ENCODE data around the gene TWF2.

Gene TWF2

DNA sequence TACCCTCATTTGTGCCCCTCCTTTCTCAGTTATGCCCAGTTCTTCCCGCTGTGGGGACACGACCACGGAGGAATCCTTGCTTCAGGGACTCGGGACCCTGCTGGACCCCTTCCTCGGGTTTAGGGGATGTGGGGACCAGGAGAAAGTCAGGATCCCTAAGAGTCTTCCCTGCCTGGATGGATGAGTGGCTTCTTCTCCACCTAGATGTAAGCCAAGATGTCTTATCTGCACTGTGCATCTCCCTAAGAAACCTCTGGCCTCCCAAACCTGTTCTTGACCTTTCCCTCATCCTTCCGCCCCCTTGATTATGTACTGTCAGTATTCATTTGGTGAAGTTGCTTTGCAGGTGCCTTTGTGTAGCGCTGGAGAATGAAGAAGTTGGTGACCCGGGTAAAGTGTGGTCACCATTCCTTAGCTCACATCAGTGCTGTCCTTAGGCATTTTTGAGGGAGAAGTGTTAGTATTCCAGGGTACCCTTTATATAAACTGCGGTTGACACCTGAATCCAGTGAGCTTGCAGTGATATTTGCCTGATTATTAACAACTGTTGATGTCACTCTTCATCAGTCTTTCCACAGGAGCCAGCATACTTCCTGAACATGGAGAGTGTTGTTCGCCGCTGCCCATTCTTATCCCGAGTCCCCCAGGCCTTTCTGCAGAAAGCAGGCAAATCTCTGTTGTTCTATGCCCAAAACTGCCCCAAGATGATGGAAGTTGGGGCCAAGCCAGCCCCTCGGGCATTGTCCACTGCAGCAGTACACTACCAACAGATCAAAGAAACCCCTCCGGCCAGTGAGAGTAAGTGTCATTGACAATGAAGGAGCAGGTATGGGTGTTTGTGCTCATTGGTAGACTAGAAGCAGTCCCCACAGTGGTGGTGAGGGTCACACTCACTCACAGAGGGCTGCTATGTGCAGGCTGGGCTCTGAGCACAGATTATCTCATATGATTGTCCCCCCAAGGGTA lies 40.0 kb downstream of the TWF2 start:
- H3K4me3 ChIP-seq (ENCODE audit: low read length in 2 of 2): peak overlapping the region; percentile 83 to 91
- H3K36me3 ChIP-seq (ENCODE audit: control insufficient read depth in 2 of 2, insufficient read depth in 2 of 2, low read length in 2 of 2): peaks cover 18 to 21% of the 10 kb centered on the region in 2 donors
- no peaks in the 10 kb centered on the region for H3K9me3 ChIP-seq (ENCODE audit: control insufficient read depth in 2 of 2, low read length in 2 of 2)
- H3K4me1 ChIP-seq (ENCODE audit: control insufficient read depth, insufficient read depth, low read length): peaks cover 39% of the 10 kb centered on the region
- H3K9ac ChIP-seq (ENCODE audit: low read length in 2 of 2): peak overlapping the region; percentile 85
- H3K27ac ChIP-seq (ENCODE audit: low read length): peak overlapping the region; percentile 49
- H3K27me3 ChIP-seq (ENCODE audit: control insufficient read depth in 1 of 2, insufficient read depth in 2 of 2, low read length in 2 of 2): no peaks in the 10 kb centered on the region

DNA sequence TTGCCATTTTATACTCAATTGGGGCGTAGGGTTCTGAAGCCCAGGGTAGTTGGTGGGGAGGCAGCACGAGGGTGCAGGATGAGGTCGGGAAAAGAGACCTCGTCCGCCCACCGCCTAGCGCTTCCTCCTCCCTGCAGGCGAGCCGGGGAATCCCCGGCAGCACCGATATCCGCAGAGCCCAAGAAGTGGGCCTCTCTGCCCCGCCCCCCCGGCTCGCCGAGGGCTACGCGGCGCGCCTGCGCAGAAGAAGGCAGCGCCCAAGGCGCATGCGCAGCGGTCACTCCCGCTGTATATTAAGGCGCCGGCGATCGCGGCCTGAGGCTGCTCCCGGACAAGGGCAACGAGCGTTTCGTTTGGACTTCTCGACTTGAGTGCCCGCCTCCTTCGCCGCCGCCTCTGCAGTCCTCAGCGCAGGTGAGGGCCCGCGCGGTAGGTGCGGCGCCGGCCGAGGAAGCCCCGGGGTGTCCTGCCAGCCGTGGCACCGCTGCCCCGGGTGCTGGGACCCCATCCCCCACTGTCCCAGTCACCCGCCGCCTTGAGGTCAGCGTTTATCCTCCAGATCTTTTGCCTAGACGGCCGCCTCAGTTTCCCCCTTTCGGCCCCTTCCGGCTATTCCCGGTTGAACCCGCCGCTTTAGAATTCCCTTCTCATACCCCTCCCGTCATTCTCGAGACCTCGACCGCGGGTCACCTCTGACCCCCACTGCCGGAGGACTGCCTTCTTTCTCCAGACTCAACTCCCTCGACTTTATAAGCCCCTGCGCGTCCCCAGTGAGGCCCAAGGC lies 40.9 kb downstream of the TWF2 start, which contains the start of gene ALAS1:
TSS of gene ALAS1 (plus strand) at position 319 of the 784 bp plus-strand sequence. CDS start 1,082 bp downstream, outside the sequence.
- Histone ChIP-seq H3K9ac (ENCODE audit: low read length in 2 of 2) (peak within 1 kb of the TSS; percentile 85), H3K4me1 (ENCODE audit: control insufficient read depth, insufficient read depth, low read length) (peaks cover 44% of the 10 kb centered on the region), H3K36me3 (ENCODE audit: control insufficient read depth in 2 of 2, insufficient read depth in 2 of 2, low read length in 2 of 2) (peaks cover 12 to 14% of the 10 kb centered on the region in 2 donors), H3K27me3 (ENCODE audit: control insufficient read depth in 1 of 2, insufficient read depth in 2 of 2, low read length in 2 of 2) (no peaks in the 10 kb centered on the region), H3K9me3 (ENCODE audit: control insufficient read depth in 2 of 2, low read length in 2 of 2) (no peaks in the 10 kb centered on the region), H3K4me3 (ENCODE audit: low read length in 2 of 2) (peak within 1 kb of the TSS; percentile 83 to 91), H3K27ac (ENCODE audit: low read length) (peak within 1 kb of the TSS; percentile 49)

DNA sequence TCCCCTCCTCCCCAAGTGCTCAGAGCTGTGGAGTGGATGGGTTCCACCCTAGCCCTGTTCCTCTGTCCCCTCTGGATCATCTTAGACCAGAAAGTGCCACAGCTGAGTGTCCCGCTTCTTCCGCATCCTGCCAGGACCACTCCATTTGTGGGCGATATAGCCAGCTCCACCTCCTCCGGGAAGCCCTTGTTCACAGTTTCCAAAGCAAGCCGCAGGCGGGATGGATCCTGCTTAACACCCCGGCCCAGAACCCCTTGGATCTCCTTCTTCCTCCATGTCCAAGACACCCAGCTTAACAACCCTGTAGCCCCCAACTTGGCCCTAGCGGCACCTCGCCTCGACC lies 41.5 kb downstream of the TWF2 start:
- H3K4me1 ChIP-seq (ENCODE audit: control insufficient read depth, insufficient read depth, low read length): peaks cover 50% of the 10 kb centered on the region
- H3K36me3 ChIP-seq (ENCODE audit: control insufficient read depth in 2 of 2, insufficient read depth in 2 of 2, low read length in 2 of 2): peaks cover 8 to 9% of the 10 kb centered on the region in 2 donors
- H3K4me3 ChIP-seq (ENCODE audit: low read length in 2 of 2): peak overlapping the region; percentile 83 to 91
- H3K9me3 ChIP-seq (ENCODE audit: control insufficient read depth in 2 of 2, low read length in 2 of 2): no peaks in the 10 kb centered on the region
- peak overlapping the region; percentile 12 to 64 for H3K9ac ChIP-seq (ENCODE audit: low read length in 2 of 2)
- peak overlapping the region; percentile 49 for H3K27ac ChIP-seq (ENCODE audit: low read length)
- no peaks in the 10 kb centered on the region for H3K27me3 ChIP-seq (ENCODE audit: control insufficient read depth in 1 of 2, insufficient read depth in 2 of 2, low read length in 2 of 2)

DNA sequence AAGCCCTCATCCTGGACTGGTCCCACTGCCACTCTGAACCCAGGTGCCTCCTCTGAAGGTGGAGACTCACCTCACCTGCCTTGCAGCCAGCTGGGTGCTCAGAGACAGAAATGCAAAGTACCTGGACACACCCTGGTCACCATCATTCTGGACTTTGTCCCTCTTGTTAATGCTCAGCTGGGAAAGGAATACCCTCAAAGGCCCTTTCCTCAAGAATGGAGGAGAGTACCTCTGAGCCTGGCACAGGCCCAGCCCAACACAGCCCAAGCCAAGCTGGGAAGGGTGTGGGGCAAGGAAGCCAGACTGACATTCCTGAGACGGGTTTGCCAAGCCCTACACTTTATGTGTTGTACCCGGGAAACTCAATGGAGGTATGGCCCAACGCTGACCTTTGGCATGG lies 42.0 kb downstream of the TWF2 start:
- peak overlapping the region in 1 of 2 donors; percentile 12 for H3K9ac ChIP-seq (ENCODE audit: low read length in 2 of 2)
- peak overlapping the region; percentile 11 for H3K27ac ChIP-seq (ENCODE audit: low read length)
- H3K36me3 ChIP-seq (ENCODE audit: control insufficient read depth in 2 of 2, insufficient read depth in 2 of 2, low read length in 2 of 2): peaks cover 4 to 6% of the 10 kb centered on the region in 2 donors
- H3K4me3 ChIP-seq (ENCODE audit: low read length in 2 of 2): peak overlapping the region in 1 of 2 donors; percentile 91
- H3K9me3 ChIP-seq (ENCODE audit: control insufficient read depth in 2 of 2, low read length in 2 of 2): no peaks in the 10 kb centered on the region
- H3K27me3 ChIP-seq (ENCODE audit: control insufficient read depth in 1 of 2, insufficient read depth in 2 of 2, low read length in 2 of 2): no peaks in the 10 kb centered on the region
- peaks cover 50% of the 10 kb centered on the region for H3K4me1 ChIP-seq (ENCODE audit: control insufficient read depth, insufficient read depth, low read length)

DNA sequence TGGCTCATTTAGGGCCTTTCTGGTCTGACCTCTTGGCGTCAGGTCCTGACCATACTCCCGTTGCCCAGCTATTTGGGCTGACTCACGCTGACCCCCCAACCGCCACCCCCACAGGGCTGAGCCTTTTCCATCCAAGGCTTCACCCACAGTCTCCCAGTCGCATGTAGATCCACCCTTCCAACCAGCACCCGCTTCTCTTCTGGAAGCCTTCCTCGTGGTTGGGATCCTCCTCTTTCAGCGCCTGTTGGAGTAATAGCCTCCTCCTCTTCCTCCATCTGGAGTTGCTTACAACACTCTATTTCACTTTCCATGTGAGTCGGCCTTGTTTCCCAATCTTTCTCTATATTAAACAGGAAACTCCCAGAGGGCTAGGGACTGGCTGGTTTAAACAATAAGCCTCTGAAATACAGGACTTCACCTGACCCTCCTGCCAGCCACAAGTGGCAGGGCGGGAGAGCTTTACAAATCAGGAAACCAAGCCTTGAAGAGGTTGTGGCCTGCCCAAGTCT lies 43.1 kb downstream of the TWF2 start:
- H3K4me1 ChIP-seq (ENCODE audit: control insufficient read depth, insufficient read depth, low read length): peaks cover 53% of the 10 kb centered on the region
- no peak overlapping the region for H3K4me3 ChIP-seq (ENCODE audit: low read length in 2 of 2)
- H3K36me3 ChIP-seq (ENCODE audit: control insufficient read depth in 2 of 2, insufficient read depth in 2 of 2, low read length in 2 of 2): no peaks in the 10 kb centered on the region
- no peaks in the 10 kb centered on the region for H3K27me3 ChIP-seq (ENCODE audit: control insufficient read depth in 1 of 2, insufficient read depth in 2 of 2, low read length in 2 of 2)
- H3K27ac ChIP-seq (ENCODE audit: low read length): peak overlapping the region; percentile 11
- no peak overlapping the region for H3K9ac ChIP-seq (ENCODE audit: low read length in 2 of 2)
- H3K9me3 ChIP-seq (ENCODE audit: control insufficient read depth in 2 of 2, low read length in 2 of 2): no peaks in the 10 kb centered on the region

DNA sequence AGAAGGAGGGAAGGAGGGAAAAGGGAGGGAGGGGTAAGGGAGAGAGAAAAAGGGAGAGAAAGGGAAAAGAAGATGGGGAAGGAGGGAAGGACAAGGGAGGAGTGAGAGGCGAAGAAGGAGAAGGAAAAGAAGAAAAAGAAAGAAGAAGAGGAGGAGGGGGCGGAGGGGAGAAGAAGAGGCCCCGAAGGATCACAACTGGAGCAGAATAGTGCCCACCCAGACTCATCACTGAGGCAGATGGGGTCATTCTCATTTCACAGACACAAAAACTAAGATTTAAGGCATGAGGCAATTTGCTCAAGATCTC lies 43.7 kb downstream of the TWF2 start:
- Histone ChIP-seq H3K27me3 (ENCODE audit: control insufficient read depth in 1 of 2, insufficient read depth in 2 of 2, low read length in 2 of 2) (no peaks in the 10 kb centered on the region), H3K36me3 (ENCODE audit: control insufficient read depth in 2 of 2, insufficient read depth in 2 of 2, low read length in 2 of 2) (no peaks in the 10 kb centered on the region), H3K9me3 (ENCODE audit: control insufficient read depth in 2 of 2, low read length in 2 of 2) (no peaks in the 10 kb centered on the region), H3K4me1 (ENCODE audit: control insufficient read depth, insufficient read depth, low read length) (peaks cover 59% of the 10 kb centered on the region), H3K27ac (ENCODE audit: low read length) (no peak overlapping the region), H3K4me3 (ENCODE audit: low read length in 2 of 2) (no peak overlapping the region), H3K9ac (ENCODE audit: low read length in 2 of 2) (no peak overlapping the region)

DNA sequence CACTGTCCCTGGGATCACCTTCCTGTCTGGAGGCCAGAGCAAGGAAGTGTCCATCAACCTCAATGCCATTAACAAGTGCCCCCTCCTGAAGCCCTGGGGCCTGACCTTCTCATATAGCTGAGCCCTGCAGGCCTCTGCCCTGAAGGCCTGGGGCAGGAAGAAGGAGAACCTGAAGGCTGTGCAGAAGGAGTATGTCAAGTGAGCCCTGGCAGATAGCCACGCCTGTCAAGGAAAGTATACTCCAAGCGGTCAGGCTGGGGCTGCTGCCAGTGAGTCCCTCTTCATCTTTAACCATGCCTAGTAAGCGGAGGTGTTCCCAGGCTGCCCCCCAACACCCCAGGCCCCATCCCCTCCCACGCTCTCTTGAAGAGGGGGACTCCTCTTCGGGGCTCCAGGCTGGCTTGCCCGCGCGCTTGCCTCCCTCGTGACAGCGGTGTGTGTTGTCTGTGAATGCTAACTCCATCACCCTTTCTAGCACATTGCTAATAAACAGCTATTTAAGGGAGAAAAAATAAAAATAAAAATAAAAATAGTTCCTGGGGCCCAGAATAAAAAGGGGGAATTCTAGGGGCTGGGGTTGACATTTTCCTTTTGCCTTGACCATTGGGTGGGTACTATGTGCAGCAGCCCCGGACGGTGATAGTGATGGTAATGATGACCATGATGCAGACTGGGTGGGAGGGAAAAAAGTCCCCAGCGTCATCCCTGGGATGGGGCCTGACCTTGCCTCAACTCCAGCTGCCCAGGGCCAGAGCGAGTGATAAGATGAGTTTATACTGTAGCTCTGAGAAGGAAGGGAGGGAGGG lies 44.3 kb downstream of the TWF2 start:
- Histone ChIP-seq H3K27ac (ENCODE audit: low read length) (no peak overlapping the region), H3K27me3 (ENCODE audit: control insufficient read depth in 1 of 2, insufficient read depth in 2 of 2, low read length in 2 of 2) (no peaks in the 10 kb centered on the region), H3K4me1 (ENCODE audit: control insufficient read depth, insufficient read depth, low read length) (peaks cover 65% of the 10 kb centered on the region), H3K36me3 (ENCODE audit: control insufficient read depth in 2 of 2, insufficient read depth in 2 of 2, low read length in 2 of 2) (no peaks in the 10 kb centered on the region), H3K4me3 (ENCODE audit: low read length in 2 of 2) (no peak overlapping the region), H3K9me3 (ENCODE audit: control insufficient read depth in 2 of 2, low read length in 2 of 2) (no peaks in the 10 kb centered on the region), H3K9ac (ENCODE audit: low read length in 2 of 2) (no peak overlapping the region)

DNA sequence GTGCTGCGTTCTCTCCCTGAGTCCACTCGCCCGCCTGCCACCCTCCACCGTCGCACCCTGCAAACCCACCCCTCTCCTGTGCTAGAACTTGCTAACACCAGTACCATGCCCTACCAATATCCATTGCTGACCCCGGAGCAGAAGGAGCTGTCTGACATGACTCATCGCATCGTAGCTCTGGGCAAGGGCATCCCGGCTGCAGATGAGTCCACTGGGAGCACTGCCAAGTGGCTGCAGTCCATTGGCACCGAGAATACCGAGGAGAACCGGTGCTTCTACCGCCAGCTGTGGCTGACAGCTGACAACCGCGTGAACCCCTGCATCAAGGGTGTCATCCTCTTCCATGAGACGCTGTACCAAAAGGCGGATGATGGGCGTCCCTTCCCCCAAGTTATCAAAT lies 45.9 kb downstream of the TWF2 start:
- Histone ChIP-seq H3K9ac (ENCODE audit: low read length in 2 of 2) (no peak overlapping the region), H3K27ac (ENCODE audit: low read length) (no peak overlapping the region), H3K9me3 (ENCODE audit: control insufficient read depth in 2 of 2, low read length in 2 of 2) (no peaks in the 10 kb centered on the region), H3K4me3 (ENCODE audit: low read length in 2 of 2) (no peak overlapping the region), H3K4me1 (ENCODE audit: control insufficient read depth, insufficient read depth, low read length) (peaks cover 56% of the 10 kb centered on the region), H3K36me3 (ENCODE audit: control insufficient read depth in 2 of 2, insufficient read depth in 2 of 2, low read length in 2 of 2) (no peaks in the 10 kb centered on the region), H3K27me3 (ENCODE audit: control insufficient read depth in 1 of 2, insufficient read depth in 2 of 2, low read length in 2 of 2) (no peaks in the 10 kb centered on the region)

DNA sequence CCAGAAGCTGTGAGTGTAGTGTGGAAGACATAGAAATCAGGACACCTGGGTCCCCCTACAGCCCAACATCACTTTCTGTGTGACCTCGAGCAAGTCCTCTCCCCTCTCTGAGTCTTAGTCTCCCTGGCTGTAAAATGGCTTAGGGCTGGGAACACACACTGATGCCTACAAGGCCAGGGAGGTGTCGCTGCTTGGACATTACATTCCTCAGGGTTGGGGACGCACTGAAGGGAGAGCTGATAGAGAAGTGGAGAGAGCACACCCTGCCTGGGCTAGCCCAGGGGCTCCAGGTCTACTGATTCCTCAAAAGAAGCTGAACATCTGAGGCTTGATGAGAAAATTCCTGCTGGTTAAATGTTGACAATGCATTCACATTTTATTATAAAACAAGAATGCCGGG lies 47.3 kb downstream of the TWF2 start:
- Histone ChIP-seq H3K9me3 (ENCODE audit: control insufficient read depth in 2 of 2, low read length in 2 of 2) (no peaks in the 10 kb centered on the region), H3K27ac (ENCODE audit: low read length) (no peak overlapping the region), H3K9ac (ENCODE audit: low read length in 2 of 2) (no peak overlapping the region), H3K36me3 (ENCODE audit: control insufficient read depth in 2 of 2, insufficient read depth in 2 of 2, low read length in 2 of 2) (no peaks in the 10 kb centered on the region), H3K4me1 (ENCODE audit: control insufficient read depth, insufficient read depth, low read length) (peaks cover 44% of the 10 kb centered on the region), H3K27me3 (ENCODE audit: control insufficient read depth in 1 of 2, insufficient read depth in 2 of 2, low read length in 2 of 2) (no peaks in the 10 kb centered on the region), H3K4me3 (ENCODE audit: low read length in 2 of 2) (no peak overlapping the region)

Measured in stomach smooth muscle (tissue), 2 donors.